Stimulated activated CD8-positive, alpha-beta memory T cell treated with anti-CD3 and anti-CD28 coated beads, Interleukin-15, amount 100 ng/mL, for 1 hour (primary cell): ENCODE measurements around the gene RAB9B.
"Not testable (repeated sequence)": the region's sequence is repeated elsewhere in the genome, so short reads cannot be mapped to it uniquely, and the experiment has no call there.

Experiments
- DNase-seq: peaks from one replicate; pipeline ENCODE4 v3.0.0-alpha.2; 2020; ENCODE audit warnings: low read depth

RAB9B gene

GRCh38 chrX:103831803-103832544 lies at the start of gene RAB9B:
TSS of gene RAB9B (minus strand) at chrX:103832257. CDS start at chrX:103825784, 6,473 bp downstream.
- peak; percentile 14 for DNase-seq

- DNase-seq = no peak
These were observed 47.3 kb upstream of the RAB9B start for GRCh38 chrX:103879339-103879738.

GRCh38 chrX:103878466-103879122 lies 46.5 kb upstream of the RAB9B start:
- DNase-seq = no peak

- no peak for DNase-seq
These were observed 45.5 kb upstream of the RAB9B start for GRCh38 chrX:103877571-103877970.

GRCh38 chrX:103864886-103865534 lies 33.0 kb upstream of the RAB9B start:
- DNase-seq = no peak

- no peak for DNase-seq
These were observed 32.1 kb upstream of the RAB9B start for GRCh38 chrX:103864149-103864548.

GRCh38 chrX:103861200-103861599 lies 29.1 kb upstream of the RAB9B start:
- no peak for DNase-seq

GRCh38 chrX:103849558-103849957 lies 17.5 kb upstream of the RAB9B start:
- DNase-seq = no peak

GRCh38 chrX:103847174-103847870 lies 15.3 kb upstream of the RAB9B start:
- no peak for DNase-seq

GRCh38 chrX:103846386-103846785 lies 14.3 kb upstream of the RAB9B start:
- no peak for DNase-seq

- DNase-seq = no peak
These were observed 13.2 kb upstream of the RAB9B start for GRCh38 chrX:103845165-103845653.

GRCh38 chrX:103839404-103839803 lies 7.3 kb upstream of the RAB9B start:
- no peak for DNase-seq

- DNase-seq = no peak
These were observed 685 bp downstream of the RAB9B start for GRCh38 chrX:103831342-103831802.

GRCh38 chrX:103830848-103831247 lies 1.2 kb downstream of the RAB9B start:
- no peak for DNase-seq

GRCh38 chrX:103828529-103828928 lies 3.5 kb downstream of the RAB9B start:
- DNase-seq = no peak

- DNase-seq = no peak
These were observed 6.2 kb downstream of the RAB9B start for GRCh38 chrX:103825881-103826280.

- DNase-seq = no peak
These were observed 8.5 kb downstream of the RAB9B start for GRCh38 chrX:103823591-103823990.

GRCh38 chrX:103820802-103821201 lies 11.3 kb downstream of the RAB9B start:
- not testable (repeated sequence) for DNase-seq

GRCh38 chrX:103818842-103819619 lies 13.0 kb downstream of the RAB9B start:
- DNase-seq = no peak

- no peak for DNase-seq
These were observed 14.6 kb downstream of the RAB9B start for GRCh38 chrX:103817502-103817901.

- not testable (repeated sequence) for DNase-seq
These were observed 15.0 kb downstream of the RAB9B start for GRCh38 chrX:103817101-103817500.
